Parathyroid adenoma (tissue), 2 donors: Measurements from ENCODE around the gene ORC1.
A peak's percentile ranks its signal among the peaks of the same experiment; 100 is the strongest.

Experiments
- H2AFZ ChIP-seq: fragments of 300-600 bp; sonication (generic); one replicate; pipeline ENCODE4 v1.7.0; 2017; ENCODE audit warnings: antibody characterized with exemption, mild to moderate bottlenecking
- H3K27ac ChIP-seq: fragments of 300-600 bp; sonication (generic); one replicate; pipeline ENCODE4 v1.7.0; 2017
- H3K27me3 ChIP-seq: fragments of 300-600 bp; sonication (generic); one replicate; pipeline ENCODE4 v1.7.0; 2017; ENCODE audit warnings: low read length; ENCODE audit not compliant: control insufficient read depth, insufficient read depth
- H3K36me3 ChIP-seq: fragments of 300-600 bp; sonication (generic); one replicate; pipeline ENCODE4 v1.7.0; 2017; ENCODE audit warnings: low read length; ENCODE audit not compliant: control insufficient read depth, insufficient read depth
- H3K4me1 ChIP-seq: fragments of 300-600 bp; sonication (generic); one replicate; pipeline ENCODE4 v1.7.0; 2017; ENCODE audit warnings: control low read depth
- H3K4me2 ChIP-seq: fragments of 300-600 bp; sonication (generic); one replicate; pipeline ENCODE4 v1.7.0; 2017; ENCODE audit warnings: low read length
- H3K4me3 ChIP-seq: fragments of 300-600 bp; sonication (generic); one replicate; pipeline ENCODE4 v1.7.0; 2017; ENCODE audit warnings: low read depth, low read length
- H3K79me2 ChIP-seq: fragments of 300-600 bp; sonication (generic); one replicate; pipeline ENCODE4 v1.7.0; 2017; ENCODE audit warnings: control low read depth
- H3K9ac ChIP-seq: fragments of 300-600 bp; sonication (generic); one replicate; pipeline ENCODE4 v1.7.0; 2017; ENCODE audit warnings: mild to moderate bottlenecking
- H3K9me3 ChIP-seq: fragments of 300-600 bp; sonication (generic); one replicate; pipeline ENCODE4 v1.7.0; 2017; ENCODE audit warnings: low read length; ENCODE audit not compliant: control insufficient read depth
- CTCF ChIP-seq: fragments of 300-600 bp; sonication (generic); IDR thresholded peaks from one replicate; pipeline ENCODE4 v1.7.0; 2017; ENCODE audit warnings: antibody characterized with exemption, mild to moderate bottlenecking
- donor health status: primary hyperparathyroidism.

The ORC1 gene

GRCh38 chr1:52365746-52366516 is 38.3 kb downstream of the ORC1 start, which contains the start of gene CC2D1B:
CC2D1B (minus strand) TSS chr1:52366205; CDS start chr1:52364620, 1,585 bp downstream.
- peak within 1 kb of the TSS; percentile 77 for H3K27ac ChIP-seq
- no peaks in the 10 kb centered on the region for H3K27me3 ChIP-seq
- no peaks in the 10 kb centered on the region for H3K4me1 ChIP-seq
- peak within 1 kb of the TSS; percentile 96 for H3K4me3 ChIP-seq
- H3K4me2 ChIP-seq: peak within 1 kb of the TSS; percentile 73
- H3K36me3 ChIP-seq: no peaks in the 10 kb centered on the region
- no peaks in the 10 kb centered on the region for H3K9me3 ChIP-seq
- peak within 1 kb of the TSS; percentile 94 for H2AFZ ChIP-seq
- peaks cover 3% of the 10 kb centered on the region for H3K79me2 ChIP-seq
- H3K9ac ChIP-seq: peak within 1 kb of the TSS; percentile 46
- TF ChIP-seq CTCF: no peak

GRCh38 chr1:52365071-52365745 is 39.0 kb downstream of the ORC1 start:
- H3K9me3 ChIP-seq: no peaks in the 10 kb centered on the region
- H3K4me2 ChIP-seq: peak overlapping the region; percentile 73
- peak overlapping the region; percentile 94 for H2AFZ ChIP-seq
- TF ChIP-seq CTCF: no peak
- no peaks in the 10 kb centered on the region for H3K4me1 ChIP-seq
- H3K27ac ChIP-seq: peak overlapping the region; percentile 77
- peaks cover 3% of the 10 kb centered on the region for H3K79me2 ChIP-seq
- peak overlapping the region; percentile 96 for H3K4me3 ChIP-seq
- H3K36me3 ChIP-seq: no peaks in the 10 kb centered on the region
- no peak overlapping the region for H3K9ac ChIP-seq
- H3K27me3 ChIP-seq: no peaks in the 10 kb centered on the region

- H3K9ac ChIP-seq: no peak overlapping the region
- H3K4me3 ChIP-seq: no peak overlapping the region
- H3K27ac ChIP-seq: no peak overlapping the region
Measured at GRCh38 chr1:52364235-52364839, 39.9 kb downstream of the ORC1 start.

GRCh38 chr1:52360595-52360968 is 43.6 kb downstream of the ORC1 start:
- H3K9ac ChIP-seq: no peak overlapping the region

More at GRCh38 chr1:52364235-52364839, 39.9 kb downstream of the ORC1 start:
- Histone ChIP-seq H3K79me2 (peaks cover 3% of the 10 kb centered on the region), H3K4me1 (no peaks in the 10 kb centered on the region), H2AFZ (no peak overlapping the region), H3K27me3 (no peaks in the 10 kb centered on the region), H3K4me2 (peak overlapping the region; percentile 73), H3K36me3 (no peaks in the 10 kb centered on the region), H3K9me3 (no peaks in the 10 kb centered on the region)
- no peak for TF ChIP-seq CTCF

More at GRCh38 chr1:52360595-52360968, 43.6 kb downstream of the ORC1 start:
- TF ChIP-seq CTCF: no peak
- Histone ChIP-seq H3K79me2 (peaks cover 3% of the 10 kb centered on the region), H3K4me3 (no peak overlapping the region), H3K4me2 (no peak overlapping the region), H3K4me1 (no peaks in the 10 kb centered on the region), H3K27me3 (no peaks in the 10 kb centered on the region), H3K27ac (no peak overlapping the region), H2AFZ (no peak overlapping the region), H3K9me3 (no peaks in the 10 kb centered on the region), H3K36me3 (no peaks in the 10 kb centered on the region)
